ENCODE data around the gene ZSCAN29.

Gene ZSCAN29

GRCh38 chr15:43346305-43346704, 24.5 kb downstream of the ZSCAN29 start:
- DNase-seq, result no peak

GRCh38 chr15:43330780-43331087, 40.1 kb downstream of the ZSCAN29 start:
- no peak for DNase-seq

GRCh38 chr15:43329960-43330779, 40.7 kb downstream of the ZSCAN29 start, which contains the start of gene LCMT2:
Gene LCMT2, minus strand, starts transcription at chr15:43330573. Its CDS starts 84 bp downstream, at chr15:43330489.
- DNase-seq, result peak; percentile 83 to 90

- DNase-seq, result no peak
Measured at GRCh38 chr15:43329217-43329959, 41.5 kb downstream of the ZSCAN29 start.

GRCh38 chr15:43325039-43325684, 45.7 kb downstream of the ZSCAN29 start:
- no peak for DNase-seq

- no peak for DNase-seq
Measured at GRCh38 chr15:43318990-43319771, 51.7 kb downstream of the ZSCAN29 start.

DNA sequence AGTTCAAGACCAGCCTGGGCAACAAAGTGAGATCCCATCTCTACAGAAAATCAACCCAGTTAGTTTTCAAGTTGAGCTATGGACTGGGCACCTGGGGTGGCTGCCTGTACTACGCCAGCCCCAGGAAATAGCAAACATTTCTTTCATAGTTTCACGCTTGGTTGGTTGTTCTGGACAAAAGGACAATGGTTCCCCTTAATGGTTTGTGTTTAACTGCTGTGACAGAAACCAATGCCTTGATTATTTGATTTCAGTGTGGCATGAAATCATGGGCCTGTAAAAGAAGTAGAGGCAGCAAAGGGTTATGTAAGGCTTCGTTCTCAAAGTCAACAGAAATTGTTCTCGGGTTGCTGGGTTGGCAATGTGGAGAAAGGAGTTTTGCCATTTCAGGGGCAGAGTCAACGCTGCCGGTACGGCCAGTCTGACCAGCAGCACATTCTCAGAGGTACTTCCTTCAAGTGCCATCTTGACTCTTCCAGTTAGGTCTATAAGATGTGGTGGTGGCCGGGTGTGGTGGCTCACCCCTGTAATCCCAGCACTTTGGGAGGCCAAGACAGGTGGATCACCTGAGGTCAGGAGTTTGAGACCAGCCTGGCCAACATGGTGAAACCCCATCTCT, 53.2 kb downstream of the ZSCAN29 start:
- no peak for DNase-seq

DNA sequence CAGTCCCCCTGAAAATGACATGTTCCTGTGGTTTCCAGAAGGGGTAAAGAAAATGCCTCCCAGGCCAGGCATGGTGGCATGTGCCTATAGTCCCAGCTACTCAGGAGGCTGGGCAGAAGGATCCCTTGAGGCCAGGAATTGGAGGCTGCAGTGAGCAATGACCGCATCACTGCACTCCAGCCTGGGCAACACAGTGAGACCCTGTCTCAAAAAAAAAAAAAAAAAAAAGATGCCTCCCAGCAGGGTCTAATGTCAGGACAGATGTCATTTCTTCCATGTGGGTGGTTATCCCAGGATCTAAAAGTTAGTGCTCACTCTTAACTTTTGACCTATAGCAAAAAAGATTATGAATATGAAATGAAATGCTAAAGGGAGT, 53.9 kb downstream of the ZSCAN29 start:
- no peak for DNase-seq

DNA sequence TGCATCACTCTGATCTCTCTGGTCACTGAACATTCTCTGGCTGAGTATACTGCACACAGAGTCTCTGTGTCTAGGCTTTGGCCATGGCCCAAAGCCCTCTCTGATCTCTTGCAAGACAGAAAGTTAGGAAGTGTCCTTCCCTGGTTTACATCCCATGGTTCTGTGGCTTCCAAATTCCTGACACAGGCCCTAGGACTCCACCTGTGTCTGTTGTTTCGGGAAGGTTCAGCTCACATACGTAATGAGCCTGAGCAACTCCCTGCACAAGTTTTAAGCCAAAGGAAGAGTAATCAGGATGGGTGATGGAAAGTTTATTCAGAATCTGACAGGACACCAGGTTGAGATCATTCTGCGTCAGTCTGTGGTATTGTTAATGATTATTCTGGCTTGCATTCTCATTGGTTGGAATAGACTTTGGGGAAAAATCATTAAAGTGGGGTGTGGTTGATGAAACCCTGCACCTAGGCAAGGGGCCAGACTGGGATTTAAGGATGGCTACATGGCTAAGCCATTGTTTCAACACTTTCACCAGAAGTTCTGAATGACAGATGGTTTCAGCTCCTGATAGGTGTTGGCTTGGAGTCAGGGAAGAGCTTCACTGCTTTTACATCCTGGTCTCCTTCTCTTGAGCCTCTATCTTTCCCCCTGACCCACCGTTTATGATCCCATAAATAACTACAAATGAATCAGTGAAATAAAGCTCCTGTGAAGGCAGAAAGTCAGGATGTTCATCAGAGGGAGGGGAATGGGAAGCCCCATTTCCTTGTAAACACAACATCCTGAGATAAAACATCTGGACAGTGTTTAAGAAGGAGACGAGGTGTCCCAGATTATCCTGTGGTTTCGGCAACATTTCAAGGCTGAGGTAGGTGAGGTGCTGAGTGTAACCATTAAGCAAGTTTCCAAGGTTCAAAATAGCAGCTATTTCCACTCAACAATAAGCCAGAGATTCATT, 54.5 kb downstream of the ZSCAN29 start:
- no peak for DNase-seq

DNA sequence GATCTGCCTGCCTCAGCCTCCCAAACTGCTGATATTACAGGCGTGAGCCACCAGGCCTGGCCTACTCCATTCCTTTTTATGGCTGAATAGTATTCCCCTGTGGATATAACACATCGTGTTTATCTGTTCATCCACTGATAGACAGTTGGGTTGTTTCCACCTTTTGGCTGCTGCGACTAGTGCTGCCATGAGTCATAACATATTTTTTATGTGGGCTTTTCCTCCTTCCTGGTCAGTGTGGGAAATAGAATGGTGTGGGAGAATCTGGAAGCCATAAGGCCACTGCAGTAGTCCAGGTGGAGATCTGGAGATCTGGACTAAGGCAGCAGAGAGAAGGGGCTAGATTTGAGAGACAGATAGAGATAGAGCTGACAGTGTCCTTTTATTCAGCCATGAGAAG, 56.7 kb downstream of the ZSCAN29 start:
- no peak for DNase-seq

DNA sequence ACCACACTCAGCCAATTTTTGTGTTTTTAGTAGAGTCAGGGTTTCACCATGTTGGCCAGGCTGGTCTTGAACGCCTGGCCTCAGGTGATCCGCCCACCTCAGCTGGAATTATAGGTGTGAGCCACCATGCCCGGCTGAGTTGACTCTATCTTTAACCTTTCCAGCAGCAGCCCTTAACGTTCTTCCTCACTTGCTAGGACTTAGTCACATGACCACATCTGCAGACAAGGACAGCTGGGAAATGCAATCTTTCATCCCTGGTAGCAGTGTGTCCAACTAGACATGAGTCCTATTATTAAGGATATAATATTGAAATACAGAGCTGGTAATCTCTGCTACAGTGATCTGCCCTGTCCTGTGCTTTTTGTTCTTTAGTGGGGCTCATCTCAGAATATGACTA, 58.5 kb downstream of the ZSCAN29 start:
- no peak for DNase-seq
